HEK293 (cell line): ENCODE measurements around the gene RBFOX1.

ENCODE experiments used
- CTCF ChIA-PET: fragments of 350-600 bp; formaldehyde crosslinking; extraction: SDS; loops from one replicate; lab custom pipeline; 2021; ENCODE audit warnings: antibody characterized with exemption; lab: Yijun Ruan, JAX
- POLR2A ChIA-PET: fragments of 300-600 bp; formaldehyde crosslinking; extraction: SDS; loops from one replicate; lab custom pipeline; 2020; ENCODE audit warnings: antibody characterized with exemption, inconsistent platforms; lab: Yijun Ruan, JAX
- H3K27ac ChIP-seq: fragments of 200-500 bp; sonication (Bioruptor generic); 2 replicates; pipeline ENCODE4 v1.5.1; 2014; ENCODE audit warnings: low read depth, low read length, control low read depth, inconsistent platforms; ENCODE audit errors: extremely low read depth
- H3K36me3 ChIP-seq, 2 experiments: fragments of 200-500 bp in 1 of 2; sonication (Bioruptor generic) in 1 of 2; 1 replicate in 1 of 2; 2 replicates in 1 of 2; pipeline ENCODE4 v1.5.1; 2014 to 2017; ENCODE audit warnings: inconsistent platforms in 2 of 2, low read length in 2 of 2; ENCODE audit not compliant: control insufficient read depth in 2 of 2, insufficient read depth in 1 of 2
- H3K4me1 ChIP-seq: fragments of 200-500 bp; sonication (Bioruptor generic); 2 replicates; pipeline ENCODE4 v1.5.1; 2014; ENCODE audit warnings: mild to moderate bottlenecking, low read length, inconsistent platforms; ENCODE audit not compliant: control insufficient read depth, insufficient read depth
- H3K4me3 ChIP-seq: 2 replicates; pipeline ENCODE4 v1.5.1; 2011; ENCODE audit warnings: low read depth, mild to moderate bottlenecking, control low read depth, low read length, moderate library complexity
- H3K9me3 ChIP-seq: fragments of 200-500 bp; sonication (Bioruptor generic); 2 replicates; pipeline ENCODE4 v1.5.1; 2014; ENCODE audit warnings: low read depth, low read length, inconsistent platforms; ENCODE audit not compliant: control insufficient read depth, insufficient read depth
- GLI2 ChIP-seq: fragments of 450-650 bp; formaldehyde crosslinking; IDR thresholded peaks from 2 replicates; pipeline ENCODE4; 2017; ENCODE audit warnings: missing biosample characterization, missing genetic modification characterization, low read depth, borderline replicate concordance
- GLIS2 ChIP-seq: fragments of 450-650 bp; formaldehyde crosslinking; IDR thresholded peaks from 2 replicates; pipeline ENCODE4 v1.5.1; 2016; ENCODE audit warnings: missing biosample characterization, missing genetic modification characterization
- HOXA7 ChIP-seq: sonication (generic); formaldehyde crosslinking; IDR thresholded peaks from 2 replicates; pipeline ENCODE4 v1.8.1; 2022; ENCODE audit warnings: missing genetic modification reagents, borderline replicate concordance
- HOXD13 ChIP-seq: sonication (generic); formaldehyde crosslinking; IDR thresholded peaks from 2 replicates; pipeline ENCODE4 v1.8.0; 2022; ENCODE audit warnings: missing genetic modification reagents, borderline replicate concordance
- MZF1 ChIP-seq: fragments of 450-650 bp; formaldehyde crosslinking; IDR thresholded peaks from 2 replicates; pipeline ENCODE4 v1.5.1; 2017; ENCODE audit warnings: missing biosample characterization, missing genetic modification characterization, borderline replicate concordance
- OSR2 ChIP-seq: fragments of 450-650 bp; formaldehyde crosslinking; IDR thresholded peaks from 2 replicates; pipeline ENCODE4 v1.5.1; 2016; ENCODE audit warnings: missing biosample characterization, missing genetic modification characterization
- PRDM1 ChIP-seq: fragments of 450-650 bp; formaldehyde crosslinking; IDR thresholded peaks from 2 replicates; pipeline ENCODE4; 2016; ENCODE audit warnings: missing biosample characterization, missing genetic modification characterization
- RBAK ChIP-seq: fragments of 450-650 bp; formaldehyde crosslinking; IDR thresholded peaks from 2 replicates; pipeline ENCODE4 v1.5.1; 2016; ENCODE audit warnings: missing biosample characterization, missing genetic modification characterization
- WT1 ChIP-seq: fragments of 450-650 bp; formaldehyde crosslinking; IDR thresholded peaks from 2 replicates; pipeline ENCODE4 v1.5.1; 2016; ENCODE audit warnings: missing biosample characterization, missing genetic modification characterization
- ZBTB8A ChIP-seq: fragments of 450-650 bp; formaldehyde crosslinking; IDR thresholded peaks from 2 replicates; pipeline ENCODE4 v1.5.1; 2016; ENCODE audit warnings: missing biosample characterization, missing genetic modification characterization
- ZNF10 ChIP-seq: fragments of 450-650 bp; formaldehyde crosslinking; IDR thresholded peaks from 2 replicates; pipeline ENCODE4 v1.5.1; 2017; ENCODE audit warnings: missing biosample characterization, missing genetic modification characterization
- ZNF138 ChIP-seq: fragments of 450-650 bp; formaldehyde crosslinking; IDR thresholded peaks from 2 replicates; pipeline ENCODE4 v1.5.1; 2016; ENCODE audit warnings: missing biosample characterization, missing genetic modification characterization, borderline replicate concordance
- ZNF175 ChIP-seq: fragments of 450-650 bp; formaldehyde crosslinking; IDR thresholded peaks from 2 replicates; pipeline ENCODE4 v1.5.1; 2016; ENCODE audit warnings: missing biosample characterization, missing genetic modification characterization
- ZNF211 ChIP-seq: fragments of 450-650 bp; formaldehyde crosslinking; IDR thresholded peaks from 2 replicates; pipeline ENCODE4 v1.5.1; 2016; ENCODE audit warnings: low read depth, missing biosample characterization, missing genetic modification characterization
- ZNF214 ChIP-seq: fragments of 450-650 bp; formaldehyde crosslinking; IDR thresholded peaks from 2 replicates; pipeline ENCODE4 v1.5.1; 2017; ENCODE audit warnings: missing biosample characterization, mild to moderate bottlenecking, missing genetic modification characterization, borderline replicate concordance
- ZNF239 ChIP-seq: fragments of 450-650 bp; formaldehyde crosslinking; IDR thresholded peaks from 2 replicates; pipeline ENCODE4 v1.5.1; 2016; ENCODE audit warnings: missing biosample characterization, missing genetic modification characterization
- ZNF292 ChIP-seq: fragments of 450-650 bp; formaldehyde crosslinking; IDR thresholded peaks from 2 replicates; pipeline ENCODE4 v1.5.1; 2016; ENCODE audit warnings: low read depth, missing biosample characterization, missing genetic modification characterization, borderline replicate concordance
- ZNF366 ChIP-seq: fragments of 450-650 bp; formaldehyde crosslinking; conservative IDR thresholded peaks from 2 replicates; pipeline ENCODE4 v1.5.1; 2016; ENCODE audit warnings: missing biosample characterization, missing genetic modification characterization
- ZNF391 ChIP-seq: fragments of 450-650 bp; formaldehyde crosslinking; IDR thresholded peaks from 2 replicates; pipeline ENCODE4 v1.5.1; 2016; ENCODE audit warnings: low read depth, missing biosample characterization, missing genetic modification characterization, borderline replicate concordance
- ZNF394 ChIP-seq: fragments of 450-650 bp; formaldehyde crosslinking; IDR thresholded peaks from 2 replicates; pipeline ENCODE4 v1.5.1; 2016; ENCODE audit warnings: missing biosample characterization, missing genetic modification characterization, mild to moderate bottlenecking, moderate library complexity, borderline replicate concordance
- ZNF416 ChIP-seq: fragments of 450-650 bp; formaldehyde crosslinking; IDR thresholded peaks from 2 replicates; pipeline ENCODE4 v1.5.1; 2016; ENCODE audit warnings: missing biosample characterization, missing genetic modification characterization
- ZNF423 ChIP-seq: fragments of 450-650 bp; formaldehyde crosslinking; IDR thresholded peaks from 2 replicates; pipeline ENCODE4 v1.5.1; 2016; ENCODE audit warnings: missing biosample characterization, missing genetic modification characterization
- ZNF473 ChIP-seq: fragments of 450-650 bp; formaldehyde crosslinking; IDR thresholded peaks from 2 replicates; pipeline ENCODE4 v1.5.1; 2017; ENCODE audit warnings: missing biosample characterization, missing genetic modification characterization
- ZNF521 ChIP-seq: fragments of 450-650 bp; formaldehyde crosslinking; IDR thresholded peaks from 2 replicates; pipeline ENCODE4 v1.5.1; 2017; ENCODE audit warnings: missing biosample characterization, mild to moderate bottlenecking, missing genetic modification characterization
- ZNF530 ChIP-seq: fragments of 450-650 bp; formaldehyde crosslinking; IDR thresholded peaks from 2 replicates; pipeline ENCODE4 v1.5.1; 2016; ENCODE audit warnings: low read depth, missing biosample characterization, missing genetic modification characterization
- ZNF610 ChIP-seq: fragments of 450-650 bp; formaldehyde crosslinking; IDR thresholded peaks from 2 replicates; pipeline ENCODE4 v1.5.1; 2016; ENCODE audit warnings: missing biosample characterization, missing genetic modification characterization, borderline replicate concordance
- ZNF768 ChIP-seq: fragments of 450-650 bp; formaldehyde crosslinking; IDR thresholded peaks from 2 replicates; pipeline ENCODE4 v1.5.1; 2018; ENCODE audit warnings: missing biosample characterization, mild to moderate bottlenecking, missing genetic modification characterization
- ZNF791 ChIP-seq: fragments of 450-650 bp; formaldehyde crosslinking; IDR thresholded peaks from 2 replicates; pipeline ENCODE4 v1.5.1; 2016; ENCODE audit warnings: missing biosample characterization, missing genetic modification characterization
- ZXDB ChIP-seq: fragments of 450-650 bp; formaldehyde crosslinking; IDR thresholded peaks from 2 replicates; pipeline ENCODE4 v1.5.1; 2016; ENCODE audit warnings: missing biosample characterization, missing genetic modification characterization
- TF ChIP-seq, protein P1 (sequence below): fragments of 450-650 bp; formaldehyde crosslinking; IDR thresholded peaks from 2 replicates; pipeline ENCODE4 v1.5.1; 2016; ENCODE audit warnings: missing biosample characterization, missing genetic modification characterization
- TF ChIP-seq, protein P2 (sequence below): fragments of 450-650 bp; formaldehyde crosslinking; IDR thresholded peaks from 2 replicates; pipeline ENCODE4 v1.5.1; 2016; ENCODE audit warnings: missing biosample characterization, missing genetic modification characterization
- TF ChIP-seq, protein P3 (sequence below): fragments of 450-650 bp; formaldehyde crosslinking; optimal IDR thresholded peaks from 2 replicates; pipeline ENCODE3; 2016; ENCODE audit warnings: missing biosample characterization, mild to moderate bottlenecking, missing genetic modification characterization

Gene RBFOX1

DNA sequence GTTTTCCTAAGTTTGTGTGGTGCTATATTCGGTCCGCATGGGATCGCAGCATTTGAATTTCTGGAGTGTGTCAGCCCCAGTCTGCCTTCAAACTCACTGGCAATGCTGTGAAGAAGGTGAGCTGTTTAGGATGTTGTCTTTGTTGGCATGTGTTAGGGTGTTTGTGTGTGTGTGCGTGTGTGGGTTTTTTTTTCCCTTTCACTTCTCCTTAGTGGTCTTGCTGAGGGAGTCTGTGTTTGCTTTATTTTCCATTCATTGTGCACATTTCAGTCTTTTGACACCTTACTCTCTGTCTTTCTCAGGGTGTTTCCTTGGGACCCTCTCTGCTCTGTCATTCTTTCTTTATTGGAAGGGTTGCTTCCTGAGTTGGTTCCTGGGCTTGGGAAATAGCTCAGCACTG lies 27.7 kb upstream of the RBFOX1 start:
- Histone ChIP-seq H3K4me1 (no peaks in the 10 kb centered on the region), H3K4me3 (no peak overlapping the region), H3K36me3 (no peaks in the 10 kb centered on the region), H3K27ac (no peak overlapping the region), H3K9me3 (no peaks in the 10 kb centered on the region)
- POLR2A ChIA-PET = no interaction called here
- TF ChIP-seq ZNF473 (no peak), ZNF791 (tag by site-specific recombination) (no peak), ZNF292 (tag by site-specific recombination) (no peak), ZNF610 (no peak), ZNF423 (no peak), GLI2 (tag by site-specific recombination) (no peak), ZNF394 (tag by site-specific recombination) (no peak), ZNF521 (tag by site-specific recombination) (no peak), ZXDB (no peak), ZBTB8A (tag by site-specific recombination) (no peak), ZNF10 (tag by site-specific recombination) (no peak), ZNF175 (no peak), ZNF391 (tag by site-specific recombination) (no peak)
- TF ChIP-seq, protein P1, sequence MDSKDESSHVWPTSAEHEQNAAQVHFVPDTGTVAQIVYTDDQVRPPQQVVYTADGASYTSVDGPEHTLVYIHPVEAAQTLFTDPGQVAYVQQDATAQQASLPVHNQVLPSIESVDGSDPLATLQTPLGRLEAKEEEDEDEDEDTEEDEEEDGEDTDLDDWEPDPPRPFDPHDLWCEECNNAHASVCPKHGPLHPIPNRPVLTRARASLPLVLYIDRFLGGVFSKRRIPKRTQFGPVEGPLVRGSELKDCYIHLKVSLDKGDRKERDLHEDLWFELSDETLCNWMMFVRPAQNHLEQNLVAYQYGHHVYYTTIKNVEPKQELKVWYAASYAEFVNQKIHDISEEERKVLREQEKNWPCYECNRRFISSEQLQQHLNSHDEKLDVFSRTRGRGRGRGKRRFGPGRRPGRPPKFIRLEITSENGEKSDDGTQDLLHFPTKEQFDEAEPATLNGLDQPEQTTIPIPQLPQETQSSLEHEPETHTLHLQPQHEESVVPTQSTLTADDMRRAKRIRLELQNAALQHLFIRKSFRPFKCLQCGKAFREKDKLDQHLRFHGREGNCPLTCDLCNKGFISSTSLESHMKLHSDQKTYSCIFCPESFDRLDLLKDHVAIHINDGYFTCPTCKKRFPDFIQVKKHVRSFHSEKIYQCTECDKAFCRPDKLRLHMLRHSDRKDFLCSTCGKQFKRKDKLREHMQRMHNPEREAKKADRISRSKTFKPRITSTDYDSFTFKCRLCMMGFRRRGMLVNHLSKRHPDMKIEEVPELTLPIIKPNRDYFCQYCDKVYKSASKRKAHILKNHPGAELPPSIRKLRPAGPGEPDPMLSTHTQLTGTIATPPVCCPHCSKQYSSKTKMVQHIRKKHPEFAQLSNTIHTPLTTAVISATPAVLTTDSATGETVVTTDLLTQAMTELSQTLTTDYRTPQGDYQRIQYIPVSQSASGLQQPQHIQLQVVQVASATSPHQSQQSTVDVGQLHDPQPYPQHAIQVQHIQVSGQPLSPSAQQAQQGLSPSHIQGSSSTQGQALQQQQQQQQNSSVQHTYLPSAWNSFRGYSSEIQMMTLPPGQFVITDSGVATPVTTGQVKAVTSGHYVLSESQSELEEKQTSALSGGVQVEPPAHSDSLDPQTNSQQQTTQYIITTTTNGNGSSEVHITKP (tag by site-specific recombination) = no peak
- TF ChIP-seq, protein P2, sequence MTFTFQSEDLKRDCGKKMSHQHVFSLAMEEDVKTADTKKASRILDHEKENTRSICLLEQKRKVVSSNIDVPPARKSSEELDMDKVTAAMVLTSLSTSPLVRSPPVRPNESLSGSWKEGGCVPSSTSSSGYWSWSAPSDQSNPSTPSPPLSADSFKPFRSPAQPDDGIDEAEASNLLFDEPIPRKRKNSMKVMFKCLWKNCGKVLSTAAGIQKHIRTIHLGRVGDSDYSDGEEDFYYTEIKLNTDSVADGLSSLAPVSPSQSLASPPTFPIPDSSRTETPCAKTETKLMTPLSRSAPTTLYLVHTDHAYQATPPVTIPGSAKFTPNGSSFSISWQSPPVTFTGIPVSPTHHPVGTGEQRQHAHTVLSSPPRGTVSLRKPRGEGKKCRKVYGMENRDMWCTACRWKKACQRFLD (tag by site-specific recombination) = no peak
- CTCF ChIA-PET = no interaction called here

DNA sequence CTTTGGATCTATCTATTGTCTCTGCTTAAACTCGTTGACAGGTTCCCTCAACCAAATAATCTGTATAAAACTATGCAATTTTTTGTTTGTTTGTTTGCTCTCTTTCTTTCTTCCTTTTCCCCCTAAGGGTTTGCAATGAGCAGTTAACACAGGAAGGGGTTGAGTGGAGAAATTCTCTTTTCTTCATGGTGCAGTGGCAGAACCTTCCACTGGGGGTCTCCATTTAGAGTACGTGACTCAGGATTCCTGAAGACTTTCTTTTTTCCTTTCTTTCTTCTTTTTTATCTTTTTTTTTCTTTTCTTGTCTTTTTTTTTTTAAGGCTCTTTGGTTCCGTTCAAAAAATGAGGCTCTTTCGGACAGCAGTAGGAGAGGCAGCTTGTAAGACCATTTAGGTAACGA lies 19.5 kb upstream of the RBFOX1 start:
- H3K4me1 ChIP-seq = no peaks in the 10 kb centered on the region
- TF ChIP-seq ZNF239 (no peak), HOXA7 (CRISPR knock-in tag) (no peak), ZNF530 (no peak), ZNF214 (tag by site-specific recombination) (no peak), PRDM1 (tag by site-specific recombination) (no peak), HOXD13 (CRISPR knock-in tag) (no peak), MZF1 (tag by site-specific recombination) (no peak), ZNF366 (tag by site-specific recombination) (no peak), ZNF211 (tag by site-specific recombination) (no peak), ZNF138 (tag by site-specific recombination) (no peak), WT1 (tag by site-specific recombination) (no peak), ZNF10 (tag by site-specific recombination) (no peak), GLIS2 (tag by site-specific recombination) (no peak), OSR2 (tag by site-specific recombination) (no peak), RBAK (tag by site-specific recombination) (no peak), ZNF416 (no peak), ZNF768 (tag by site-specific recombination) (no peak)
- TF ChIP-seq, protein P3, sequence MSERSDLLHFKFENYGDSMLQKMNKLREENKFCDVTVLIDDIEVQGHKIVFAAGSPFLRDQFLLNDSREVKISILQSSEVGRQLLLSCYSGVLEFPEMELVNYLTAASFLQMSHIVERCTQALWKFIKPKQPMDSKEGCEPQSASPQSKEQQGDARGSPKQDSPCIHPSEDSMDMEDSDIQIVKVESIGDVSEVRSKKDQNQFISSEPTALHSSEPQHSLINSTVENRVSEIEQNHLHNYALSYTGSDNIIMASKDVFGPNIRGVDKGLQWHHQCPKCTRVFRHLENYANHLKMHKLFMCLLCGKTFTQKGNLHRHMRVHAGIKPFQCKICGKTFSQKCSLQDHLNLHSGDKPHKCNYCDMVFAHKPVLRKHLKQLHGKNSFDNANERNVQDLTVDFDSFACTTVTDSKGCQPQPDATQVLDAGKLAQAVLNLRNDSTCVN (tag by site-specific recombination) = no peak
- ChIA-PET POLR2A (no interaction called here), CTCF (interaction anchor here (0.7 kb wide), 1 partner anchor 288 kb away, joined by 3 read pairs; no protein-coding TSS in a partner anchor)
- H3K9me3 ChIP-seq = no peaks in the 10 kb centered on the region
- no peak overlapping the region for H3K4me3 ChIP-seq
- H3K36me3 ChIP-seq = no peaks in the 10 kb centered on the region
- no peak overlapping the region for H3K27ac ChIP-seq
